ENCODE data around the gene CTNNA3. TPM values are rescaled to one million over a fixed set of nuclear protein-coding genes. Genes with fewer than 3 reads are reported as not detected.

CTNNA3 gene
- total and polyA plus RNA-seq, 2 of the 4 experiments (the other 2 are of a cell fraction) = 0.19 to 0.90 TPM

DNA sequence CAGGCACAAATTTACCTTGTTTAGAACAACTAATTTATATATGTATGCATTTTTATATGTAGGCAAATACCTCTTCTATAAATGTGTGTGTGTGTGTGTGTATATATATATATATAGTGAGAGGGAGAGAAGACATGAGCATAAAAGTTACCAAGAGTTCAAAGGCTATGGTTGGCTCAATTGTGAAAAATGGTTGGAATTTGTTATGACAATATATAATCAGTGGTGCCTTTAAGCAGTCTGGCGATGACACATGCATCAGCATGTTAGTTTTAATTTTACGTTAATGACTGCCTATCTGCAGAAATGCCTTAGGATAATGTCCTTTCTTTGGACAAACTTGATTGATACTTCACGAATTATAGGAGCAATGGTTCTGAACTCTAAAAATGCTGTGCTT, 1750.9 kb downstream of the CTNNA3 start:
- TF ChIP-seq CEBPB (IDR thresholded peaks at IDR 0.05; ENCODE audit: low read depth, low read length) (no peak), CHD1 (IDR thresholded peaks at IDR 0.05; ENCODE audit: low read depth, low read length) (no peak), CTCF (conservative IDR thresholded peaks at IDR 0.05; ENCODE audit: low read depth, low read length) (no peak), MAZ (IDR thresholded peaks at IDR 0.05; ENCODE audit: borderline replicate concordance, low read depth, low read length) (no peak), MAFK (IDR thresholded peaks at IDR 0.05; ENCODE audit: low read depth, low read length) (no peak), SMC3 (IDR thresholded peaks at IDR 0.05; ENCODE audit: low read depth, low read length) (no peak), RAD21 (IDR thresholded peaks at IDR 0.05; ENCODE audit: low read length) (no peak), RFX5 (IDR thresholded peaks at IDR 0.05; ENCODE audit: low read depth, low read length) (no peak), MXI1 (IDR thresholded peaks at IDR 0.05; ENCODE audit: borderline replicate concordance, low read depth, low read length) (no peak), BHLHE40 (IDR thresholded peaks at IDR 0.05; ENCODE audit: low read depth, low read length) (no peak), RCOR1 (IDR thresholded peaks at IDR 0.05; ENCODE audit: insufficient replicate concordance, low read length) (no peak), USF2 (IDR thresholded peaks at IDR 0.05; ENCODE audit: low read depth, low read length) (no peak), NFE2L2 (IDR thresholded peaks at IDR 0.05; ENCODE audit: low read depth, low read length) (no peak), FOS (IDR thresholded peaks at IDR 0.05; ENCODE audit: low read depth, low read length) (no peak), POLR2A (IDR thresholded peaks at IDR 0.05; ENCODE audit: low read depth, low read length) (no peak)
- TF ChIP-seq, protein P1, sequence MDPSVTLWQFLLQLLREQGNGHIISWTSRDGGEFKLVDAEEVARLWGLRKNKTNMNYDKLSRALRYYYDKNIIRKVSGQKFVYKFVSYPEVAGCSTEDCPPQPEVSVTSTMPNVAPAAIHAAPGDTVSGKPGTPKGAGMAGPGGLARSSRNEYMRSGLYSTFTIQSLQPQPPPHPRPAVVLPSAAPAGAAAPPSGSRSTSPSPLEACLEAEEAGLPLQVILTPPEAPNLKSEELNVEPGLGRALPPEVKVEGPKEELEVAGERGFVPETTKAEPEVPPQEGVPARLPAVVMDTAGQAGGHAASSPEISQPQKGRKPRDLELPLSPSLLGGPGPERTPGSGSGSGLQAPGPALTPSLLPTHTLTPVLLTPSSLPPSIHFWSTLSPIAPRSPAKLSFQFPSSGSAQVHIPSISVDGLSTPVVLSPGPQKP (IDR thresholded peaks at IDR 0.05; ENCODE audit: borderline replicate concordance, low read depth, low read length) = no peak
- intact Hi-C loops (cut with micrococcal nuclease) = no loop called here
- Histone ChIP-seq H4K91ac (ENCODE audit: insufficient read depth, low read depth, low read length) (no peak overlapping the region), H2BK20ac (ENCODE audit: low read depth, low read length) (no peak overlapping the region), H3K4ac (ENCODE audit: low read depth, low read length) (no peak overlapping the region), H3K56ac (ENCODE audit: extremely low read depth, insufficient read depth, low read length) (no peak overlapping the region), H3K4me3 (ENCODE audit: insufficient read depth, low read depth, low read length) (no peak overlapping the region), H3K36me3 (ENCODE audit: control insufficient read depth, insufficient read depth, low read length) (no peaks in the 10 kb centered on the region), H3K4me1 (ENCODE audit: control insufficient read depth, insufficient read depth, low read length) (no peaks in the 10 kb centered on the region), H3K4me2 (ENCODE audit: low read depth, low read length) (no peak overlapping the region), H4K8ac (ENCODE audit: low read depth in 2 of 2, low read length in 2 of 2) (no peak overlapping the region), H3K23ac (ENCODE audit: low read depth, low read length) (no peak overlapping the region), H3K9ac (ENCODE audit: low read depth, low read length) (no peak overlapping the region), H2BK120ac (ENCODE audit: low read depth, low read length) (no peak overlapping the region), H2BK15ac (ENCODE audit: low read depth, low read length) (no peak overlapping the region), H2BK5ac (ENCODE audit: low read depth, low read length, poor library complexity, severe bottlenecking) (no peak overlapping the region), H2AK9ac (replicated peaks; ENCODE audit: low read depth, low read length, poor library complexity) (no peak overlapping the region), H3K9me1 (ENCODE audit: insufficient read depth, low read length) (no peaks in the 10 kb centered on the region), H3K27me3 (ENCODE audit: control insufficient read depth, insufficient read depth, low read length) (no peaks in the 10 kb centered on the region), H3K9me3 (ENCODE audit: control insufficient read depth, insufficient read depth, low read length) (peaks cover 4% of the 10 kb centered on the region), H2AFZ (replicated peaks; ENCODE audit: low read length, poor library complexity) (no peak overlapping the region), H3K79me1 (ENCODE audit: low read depth in 1 of 2, low read length in 2 of 2) (no peaks in the 10 kb centered on the region), H3K27ac (ENCODE audit: insufficient read depth, low read length) (no peak overlapping the region), H3K18ac (ENCODE audit: low read depth, low read length) (no peak overlapping the region), H3K14ac (replicated peaks; ENCODE audit: low read depth, low read length) (no peak overlapping the region), H4K5ac (ENCODE audit: low read depth, low read length) (no peak overlapping the region), H2AK5ac (ENCODE audit: low read depth, low read length) (no peak overlapping the region), H4K20me1 (ENCODE audit: insufficient read depth, low read length) (no peaks in the 10 kb centered on the region)
- dilution Hi-C loops (cut with HindIII; ENCODE audit: low sequenced_read_pairs, unreplicated experiment) = no loop called here
- ChIA-PET CTCF (no interaction called here), POLR2A (ENCODE audit: unreplicated experiment) (no interaction called here)
- BruUV-seq (replicated peaks) = no TSS peak
- WGBS, 2 experiments (ENCODE audit: extremely low coverage in 2 of 2, insufficient read length in 1 of 2) = 53% methylated on average over 2 of the region's 3 CpGs; no CpG with 5 or more reads in 1 of the 2 experiments
- no peak for DNase-seq
- in situ Hi-C loops (cut with MboI; ENCODE audit: low sequenced_read_pairs) = no loop called here
- ATAC-seq (ENCODE audit: low read depth) = no peak
